NCI-H1694 treated with DMSO at 0.1 percent for 48 hours (cell line): ENCODE results near the gene CLPSL1.
A peak's percentile ranks its signal among the peaks of the same experiment; 100 is the strongest.

ENCODE experiments used
- DNase-seq: peaks from one replicate; lab custom pipeline; 2025; lab: John Stamatoyannopoulos, UW

Gene CLPSL1

GRCh38 chr6:35797837-35798526 lies 17.2 kb downstream of the CLPSL1 start:
- DNase-seq = no peak

GRCh38 chr6:35798706-35799105 lies 17.9 kb downstream of the CLPSL1 start:
- DNase-seq = no peak

- DNase-seq = no peak
Observed at GRCh38 chr6:35801148-35801547, 20.3 kb downstream of the CLPSL1 start.

- DNase-seq = peak; percentile 11
Observed at GRCh38 chr6:35804996-35805736, 24.3 kb downstream of the CLPSL1 start, which contains the start of gene LHFPL5. LHFPL5 (plus strand) TSS chr6:35805352; CDS start chr6:35805671, 319 bp downstream.

GRCh38 chr6:35808688-35809087 lies 27.9 kb downstream of the CLPSL1 start:
- peak; percentile 74 for DNase-seq

GRCh38 chr6:35809809-35810208 lies 29.0 kb downstream of the CLPSL1 start:
- no peak for DNase-seq

GRCh38 chr6:35810971-35811698 lies 30.3 kb downstream of the CLPSL1 start:
- DNase-seq = no peak

GRCh38 chr6:35811699-35811995 lies 30.8 kb downstream of the CLPSL1 start:
- DNase-seq = no peak

GRCh38 chr6:35817515-35817914 lies 36.7 kb downstream of the CLPSL1 start:
- no peak for DNase-seq

- DNase-seq = no peak
Observed at GRCh38 chr6:35823601-35824000, 42.8 kb downstream of the CLPSL1 start.

GRCh38 chr6:35824552-35825192 lies 43.9 kb downstream of the CLPSL1 start:
- no peak for DNase-seq

GRCh38 chr6:35829306-35829705 lies 48.5 kb downstream of the CLPSL1 start:
- no peak for DNase-seq

- no peak for DNase-seq
Observed at GRCh38 chr6:35831257-35832007, 50.6 kb downstream of the CLPSL1 start.

GRCh38 chr6:35833536-35833935 lies 52.7 kb downstream of the CLPSL1 start:
- DNase-seq = no peak
